ENCODE measurements around the gene EZH2.

Gene EZH2

GRCh38 chr7:148893071-148893470 lies 9.0 kb upstream of the EZH2 start:
- no peak overlapping the region for H3K4me3 ChIP-seq (ENCODE audit: low read depth, low read length)
- CTCF ChIA-PET: no interaction called here
- POLR2A ChIA-PET: no interaction called here
- TF ChIP-seq, protein P1, sequence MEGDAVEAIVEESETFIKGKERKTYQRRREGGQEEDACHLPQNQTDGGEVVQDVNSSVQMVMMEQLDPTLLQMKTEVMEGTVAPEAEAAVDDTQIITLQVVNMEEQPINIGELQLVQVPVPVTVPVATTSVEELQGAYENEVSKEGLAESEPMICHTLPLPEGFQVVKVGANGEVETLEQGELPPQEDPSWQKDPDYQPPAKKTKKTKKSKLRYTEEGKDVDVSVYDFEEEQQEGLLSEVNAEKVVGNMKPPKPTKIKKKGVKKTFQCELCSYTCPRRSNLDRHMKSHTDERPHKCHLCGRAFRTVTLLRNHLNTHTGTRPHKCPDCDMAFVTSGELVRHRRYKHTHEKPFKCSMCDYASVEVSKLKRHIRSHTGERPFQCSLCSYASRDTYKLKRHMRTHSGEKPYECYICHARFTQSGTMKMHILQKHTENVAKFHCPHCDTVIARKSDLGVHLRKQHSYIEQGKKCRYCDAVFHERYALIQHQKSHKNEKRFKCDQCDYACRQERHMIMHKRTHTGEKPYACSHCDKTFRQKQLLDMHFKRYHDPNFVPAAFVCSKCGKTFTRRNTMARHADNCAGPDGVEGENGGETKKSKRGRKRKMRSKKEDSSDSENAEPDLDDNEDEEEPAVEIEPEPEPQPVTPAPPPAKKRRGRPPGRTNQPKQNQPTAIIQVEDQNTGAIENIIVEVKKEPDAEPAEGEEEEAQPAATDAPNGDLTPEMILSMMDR (IDR thresholded peaks at IDR 0.05; ENCODE audit: insufficient read depth, low read length, missing control alignments): no peak
- no peak for DNase-seq (ENCODE audit: low read depth, low spot score)

DNA sequence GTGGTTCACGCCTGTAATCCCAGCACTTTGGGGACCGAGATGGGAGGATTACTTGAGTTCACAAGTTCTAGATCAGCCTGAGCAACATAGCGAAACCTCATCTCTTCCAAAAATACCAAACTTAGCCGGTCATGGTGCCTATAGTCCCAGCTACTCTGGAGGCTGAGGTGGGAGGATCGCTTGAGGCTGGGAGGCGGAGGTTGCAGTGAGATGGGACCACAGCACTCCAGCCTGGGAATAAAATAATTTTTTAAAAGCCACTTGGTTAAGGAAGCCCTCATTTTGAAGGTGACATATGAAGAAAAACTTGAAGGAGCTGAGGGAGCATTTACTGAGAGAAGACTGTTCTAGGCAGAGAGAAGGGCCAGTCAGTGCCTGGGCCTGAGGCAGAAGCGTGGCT lies 4.2 kb upstream of the EZH2 start:
- H3K4me3 ChIP-seq (ENCODE audit: low read depth, low read length): no peak overlapping the region
- POLR2A ChIA-PET: no interaction called here
- CTCF ChIA-PET: no interaction called here
- TF ChIP-seq, protein P1 (IDR thresholded peaks at IDR 0.05; ENCODE audit: insufficient read depth, low read length, missing control alignments): no peak
- no peak for DNase-seq (ENCODE audit: low read depth, low spot score)

DNA sequence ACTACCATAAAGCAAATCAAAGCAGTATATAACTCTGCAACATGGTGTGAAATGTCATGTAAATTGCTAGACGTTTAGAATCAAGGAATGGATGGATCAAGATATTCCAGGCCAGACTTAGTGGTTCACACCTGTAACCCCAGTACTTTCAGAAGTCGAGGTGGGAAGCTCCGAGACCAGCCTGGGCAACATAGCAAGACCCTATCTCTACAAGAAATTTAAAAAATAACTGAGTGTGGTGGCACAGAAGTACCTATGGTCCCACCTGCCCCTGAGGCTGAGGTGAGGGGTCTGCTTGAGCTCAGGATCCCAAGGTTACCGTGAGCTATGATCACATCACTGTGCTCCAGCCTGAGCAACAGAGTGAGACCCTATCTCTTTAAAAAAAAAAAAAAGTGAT lies 2.8 kb upstream of the EZH2 start:
- no peak for DNase-seq (ENCODE audit: low read depth, low spot score)
- CTCF ChIA-PET: interaction anchor here (1.6 kb wide), 1 partner anchor 15 kb away, joined by 4 read pairs; no protein-coding TSS in a partner anchor
- POLR2A ChIA-PET: no interaction called here

GRCh38 chr7:148884299-148885022 lies 370 bp upstream of the EZH2 start:
- no peak for DNase-seq (ENCODE audit: low read depth, low spot score)
- TF ChIP-seq, protein P1 (IDR thresholded peaks at IDR 0.05; ENCODE audit: insufficient read depth, low read length, missing control alignments): no peak
- ChIA-PET CTCF (interaction anchor here (1.6 kb wide), 1 partner anchor 57 kb away, joined by 5 read pairs; no protein-coding TSS in a partner anchor), POLR2A (no interaction called here)
- H3K4me3 ChIP-seq (ENCODE audit: low read depth, low read length): peak overlapping the region; percentile 81

More for the DNA sequence above, 2.8 kb upstream of the EZH2 start:
- no peak overlapping the region for H3K4me3 ChIP-seq (ENCODE audit: low read depth, low read length)
- TF ChIP-seq, protein P1 (IDR thresholded peaks at IDR 0.05; ENCODE audit: insufficient read depth, low read length, missing control alignments): no peak

GRCh38 chr7:148883266-148884048 lies 634 bp downstream of the EZH2 start:
- TF ChIP-seq, protein P1 (IDR thresholded peaks at IDR 0.05; ENCODE audit: insufficient read depth, low read length, missing control alignments): no peak
- peak overlapping the region; percentile 81 for H3K4me3 ChIP-seq (ENCODE audit: low read depth, low read length)
- ChIA-PET CTCF (interaction anchor here (0.9 to 1.6 kb wide), 2 partner anchors 58 to 109 kb away, joined by 3 to 5 read pairs; no protein-coding TSS in a partner anchor), POLR2A (interaction anchor here (0.6 kb wide), 1 partner anchor 22 kb away, joined by 3 read pairs; no protein-coding TSS in a partner anchor)
- no peak for DNase-seq (ENCODE audit: low read depth, low spot score)

- ChIA-PET POLR2A (no interaction called here), CTCF (interaction anchor here (0.9 to 1.6 kb wide), 2 partner anchors 59 to 109 kb away, joined by 3 to 5 read pairs; no protein-coding TSS in a partner anchor)
- TF ChIP-seq, protein P1 (IDR thresholded peaks at IDR 0.05; ENCODE audit: insufficient read depth, low read length, missing control alignments): no peak
- H3K4me3 ChIP-seq (ENCODE audit: low read depth, low read length): peak overlapping the region; percentile 81
- no peak for DNase-seq (ENCODE audit: low read depth, low spot score)
These were observed 1.2 kb downstream of the EZH2 start for GRCh38 chr7:148882841-148883265.

Data from AG04449 (cell line).